ENCODE data around the gene RAD1.

The RAD1 gene

GRCh38 chr5:34886392-34887119, 28.7 kb downstream of the RAD1 start:
- DNase-seq (ENCODE audit: low spot score) = no peak
- no peak for TF ChIP-seq CTCF (IDR thresholded peaks at IDR 0.05; ENCODE audit: extremely low read depth, missing control alignments)

DNA sequence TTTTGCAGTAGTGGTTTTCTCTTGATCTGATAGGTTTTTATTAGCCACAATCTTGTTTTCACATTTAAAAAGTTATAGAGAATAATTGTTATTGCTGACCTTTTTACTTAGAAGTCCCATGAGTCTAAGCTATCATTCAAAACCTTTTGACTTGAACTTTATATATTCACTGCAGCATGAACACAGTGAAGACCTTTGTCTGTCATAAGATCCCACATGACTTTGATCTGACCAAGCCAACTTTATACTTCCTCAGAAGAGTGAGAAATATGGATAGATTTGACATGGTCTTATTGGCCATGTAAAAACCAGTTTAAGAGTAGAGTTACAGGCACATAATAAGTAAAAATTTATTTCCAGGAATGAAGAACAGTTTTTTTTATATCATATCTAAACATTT, 34.1 kb downstream of the RAD1 start:
- TF ChIP-seq CTCF (IDR thresholded peaks at IDR 0.05; ENCODE audit: extremely low read depth, missing control alignments) = no peak
- no peak for DNase-seq (ENCODE audit: low spot score)

GRCh38 chr5:34876275-34876674, 39.0 kb downstream of the RAD1 start:
- TF ChIP-seq CTCF (IDR thresholded peaks at IDR 0.05; ENCODE audit: extremely low read depth, missing control alignments) = no peak
- no peak for DNase-seq (ENCODE audit: low spot score)

- DNase-seq (ENCODE audit: low spot score) = no peak
- TF ChIP-seq CTCF (IDR thresholded peaks at IDR 0.05; ENCODE audit: extremely low read depth, missing control alignments) = no peak
These were observed 44.9 kb downstream of the RAD1 start for GRCh38 chr5:34870382-34870781.

GRCh38 chr5:34869256-34869655, 46.0 kb downstream of the RAD1 start:
- no peak for TF ChIP-seq CTCF (IDR thresholded peaks at IDR 0.05; ENCODE audit: extremely low read depth, missing control alignments)
- DNase-seq (ENCODE audit: low spot score) = no peak

GRCh38 chr5:34868791-34869190, 46.5 kb downstream of the RAD1 start:
- no peak for TF ChIP-seq CTCF (IDR thresholded peaks at IDR 0.05; ENCODE audit: extremely low read depth, missing control alignments)
- no peak for DNase-seq (ENCODE audit: low spot score)

DNA sequence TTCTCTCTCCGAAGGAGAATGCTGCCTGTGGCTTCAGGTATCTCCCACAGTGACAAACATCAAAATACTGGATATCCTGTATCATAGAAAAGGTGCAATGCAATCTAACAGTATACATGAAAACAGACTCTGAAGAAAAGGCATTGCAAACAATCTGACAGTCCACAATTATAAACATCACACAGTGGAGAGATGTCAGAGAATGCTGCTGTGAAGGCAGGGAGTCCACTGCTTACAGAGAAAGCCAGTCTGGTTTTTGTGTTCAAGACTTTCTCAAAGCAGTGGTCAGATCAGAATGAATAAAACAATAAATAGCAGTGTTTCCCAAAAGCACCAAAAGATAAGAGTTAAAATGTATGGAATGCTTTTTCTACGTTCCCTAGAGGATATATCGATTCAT, 47.6 kb downstream of the RAD1 start:
- no peak for DNase-seq (ENCODE audit: low spot score)
- TF ChIP-seq CTCF (IDR thresholded peaks at IDR 0.05; ENCODE audit: extremely low read depth, missing control alignments) = no peak
